Measurements from ENCODE around the gene RAB25.
"Not testable (repeated sequence)": the region's sequence is repeated elsewhere in the genome, so short reads cannot be mapped to it uniquely, and the experiment has no call there.

The RAB25 gene

GRCh38 chr1:156055281-156056048, 5.5 kb upstream of the RAB25 start:
- no peak for DNase-seq

GRCh38 chr1:156056326-156056849, 4.6 kb upstream of the RAB25 start:
- no peak for DNase-seq

- no peak for DNase-seq
Measured at GRCh38 chr1:156062189-156062588, 1.2 kb downstream of the RAB25 start.

GRCh38 chr1:156063997-156064285, 3.0 kb downstream of the RAB25 start:
- DNase-seq = no peak

GRCh38 chr1:156064615-156065014, 3.7 kb downstream of the RAB25 start:
- DNase-seq = no peak

GRCh38 chr1:156065212-156065611, 4.3 kb downstream of the RAB25 start:
- DNase-seq = no peak

GRCh38 chr1:156065871-156066270, 4.9 kb downstream of the RAB25 start:
- no peak for DNase-seq

GRCh38 chr1:156067262-156067661, 6.3 kb downstream of the RAB25 start:
- no peak for DNase-seq

GRCh38 chr1:156069490-156070455, 8.8 kb downstream of the RAB25 start:
- no peak for DNase-seq

GRCh38 chr1:156070548-156070947, 9.6 kb downstream of the RAB25 start:
- no peak for DNase-seq

GRCh38 chr1:156071332-156071816, 10.4 kb downstream of the RAB25 start:
- DNase-seq = not testable (repeated sequence)

- DNase-seq = no peak
Measured at GRCh38 chr1:156072251-156072650, 11.3 kb downstream of the RAB25 start.

GRCh38 chr1:156073110-156073687, 12.2 kb downstream of the RAB25 start:
- no peak for DNase-seq

GRCh38 chr1:156073740-156074139, 12.8 kb downstream of the RAB25 start:
- no peak for DNase-seq

GRCh38 chr1:156074661-156075060, 13.7 kb downstream of the RAB25 start:
- no peak for DNase-seq

GRCh38 chr1:156075162-156075561, 14.2 kb downstream of the RAB25 start:
- DNase-seq = no peak

GRCh38 chr1:156075775-156076204, 14.8 kb downstream of the RAB25 start:
- DNase-seq = no peak

- peak in 1 of 2 donors; percentile 39 for DNase-seq
Measured at GRCh38 chr1:156076609-156077429, 15.9 kb downstream of the RAB25 start.

GRCh38 chr1:156077430-156077760, 16.4 kb downstream of the RAB25 start:
- no peak for DNase-seq

GRCh38 chr1:156078728-156079127, 17.8 kb downstream of the RAB25 start:
- DNase-seq = no peak

GRCh38 chr1:156079762-156080161, 18.8 kb downstream of the RAB25 start:
- no peak for DNase-seq

GRCh38 chr1:156080241-156080862, 19.4 kb downstream of the RAB25 start:
- DNase-seq = no peak

Data from CD4-positive, alpha-beta T cell treated with Interleukin-4 for 1 hour (primary cell).